ENCODE data around the gene RNU2-63P.

DNA sequence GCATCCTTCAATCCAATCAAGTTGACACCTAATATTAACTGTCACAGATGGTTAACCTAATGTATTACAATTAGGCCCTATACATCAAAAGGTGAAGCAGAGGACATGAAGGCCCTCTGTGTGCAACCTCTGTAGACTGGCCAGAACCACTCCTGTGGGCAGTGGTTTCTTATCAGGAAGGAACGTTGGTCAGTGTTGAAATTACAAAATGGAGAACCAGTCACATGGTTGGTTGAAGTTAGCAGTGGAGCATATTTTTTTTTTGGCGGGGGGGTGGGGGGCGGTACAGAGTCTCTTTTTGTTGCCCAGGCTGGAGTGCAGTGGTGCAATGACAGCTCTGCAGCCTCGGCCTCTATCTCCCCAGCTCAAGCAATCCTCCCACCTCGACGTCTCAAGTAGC lies 19.8 kb downstream of the RNU2-63P start:
- TF ChIP-seq POLR2AphosphoS5 (IDR thresholded peaks at IDR 0.05; ENCODE audit: low read depth, low read length) (no peak), POLR2A (IDR thresholded peaks at IDR 0.05; ENCODE audit: low read depth, low read length) (no peak)
